Naive thymus-derived CD8-positive, alpha-beta T cell (primary cell): ENCODE measurements around the gene PKD1L1. TPM values are rescaled to one million over a fixed set of nuclear protein-coding genes. Genes with fewer than 3 reads are reported as not detected.

Experiments
- ATAC-seq, 2 donors: fragments of 150-1000 bp; cut with Tn5 transposase in 1 of 2; sonication (Bioruptor Pico), chemical (Tn5 transposase) in 1 of 2; 1 replicate in 1 of 2; 2 replicates in 1 of 2; pipeline ENCODE4 v1.10.0; 2021; ENCODE audit warnings: mild to moderate bottlenecking in 2 of 2, moderate library complexity in 2 of 2
- POLR2A ChIA-PET: fragments of 350-600 bp; sonication (Branson Sonifier 250); formaldehyde crosslinking; loops from one replicate; lab custom pipeline; 2021; ENCODE audit warnings: antibody characterized with exemption; lab: Charles Lee
- DNase-seq, 10 donors: peaks; one replicate each; pipeline versions ENCODE4 v3.0.0 to v3.0.0-alpha.2; 2020 to 2022
- H3K27ac Mint-ChIP-seq, 10 donors: one replicate each; pipeline ENCODE4 v1.8.0; 2020 to 2022; ENCODE audit warnings: mild to moderate bottlenecking in 10 of 10, mixed read lengths in 10 of 10, moderate library complexity in 4 of 10, inconsistent platforms in 1 of 10
- H3K27me3 Mint-ChIP-seq, 5 donors: one replicate each; pipeline ENCODE4 v1.8.0; 2021 to 2022; ENCODE audit warnings: mixed read lengths in 5 of 5
- H3K36me3 Mint-ChIP-seq, 3 donors: one replicate each; pipeline ENCODE4 v1.8.0; 2020 to 2022; ENCODE audit warnings: mixed read lengths in 3 of 3, mild to moderate bottlenecking in 2 of 3, inconsistent platforms in 1 of 3
- H3K4me1 Mint-ChIP-seq, 4 donors: one replicate each; pipeline ENCODE4 v1.8.0; 2021 to 2022; ENCODE audit warnings: mixed read lengths in 4 of 4
- H3K4me3 Mint-ChIP-seq, 10 donors: one replicate each; pipeline ENCODE4 v1.8.0; 2020 to 2022; ENCODE audit warnings: mild to moderate bottlenecking in 10 of 10, mixed read lengths in 10 of 10, moderate library complexity in 6 of 10, inconsistent platforms in 1 of 10
- H3K9me3 Mint-ChIP-seq, 9 donors: one replicate each; pipeline ENCODE4 v1.8.0; 2020 to 2022; ENCODE audit warnings: mixed read lengths in 9 of 9, mild to moderate bottlenecking in 3 of 9, inconsistent platforms in 1 of 9, moderate library complexity in 1 of 9
- polyA plus RNA-seq, 3 donors: library from polyadenylated mRNA; unstranded; fragments of 300-500 nt; fragmentation: Illumina TruSeq; gene quantifications; one replicate each; pipeline ENCODE4 v1.2.3, GENCODE V29; 2021
- total RNA-seq, 8 experiments: library from RNA in 2 of 8; stranded (reverse) in 2 of 8; gene quantifications; one replicate each; pipeline ENCODE4 v1.2.3 and lab custom pipeline; 2021 to 2026

Gene PKD1L1
- total and polyA plus RNA-seq, 5 experiments from 2014 or later: 0.07 to 0.78 (median 0.37) TPM; not detected in 1

DNA sequence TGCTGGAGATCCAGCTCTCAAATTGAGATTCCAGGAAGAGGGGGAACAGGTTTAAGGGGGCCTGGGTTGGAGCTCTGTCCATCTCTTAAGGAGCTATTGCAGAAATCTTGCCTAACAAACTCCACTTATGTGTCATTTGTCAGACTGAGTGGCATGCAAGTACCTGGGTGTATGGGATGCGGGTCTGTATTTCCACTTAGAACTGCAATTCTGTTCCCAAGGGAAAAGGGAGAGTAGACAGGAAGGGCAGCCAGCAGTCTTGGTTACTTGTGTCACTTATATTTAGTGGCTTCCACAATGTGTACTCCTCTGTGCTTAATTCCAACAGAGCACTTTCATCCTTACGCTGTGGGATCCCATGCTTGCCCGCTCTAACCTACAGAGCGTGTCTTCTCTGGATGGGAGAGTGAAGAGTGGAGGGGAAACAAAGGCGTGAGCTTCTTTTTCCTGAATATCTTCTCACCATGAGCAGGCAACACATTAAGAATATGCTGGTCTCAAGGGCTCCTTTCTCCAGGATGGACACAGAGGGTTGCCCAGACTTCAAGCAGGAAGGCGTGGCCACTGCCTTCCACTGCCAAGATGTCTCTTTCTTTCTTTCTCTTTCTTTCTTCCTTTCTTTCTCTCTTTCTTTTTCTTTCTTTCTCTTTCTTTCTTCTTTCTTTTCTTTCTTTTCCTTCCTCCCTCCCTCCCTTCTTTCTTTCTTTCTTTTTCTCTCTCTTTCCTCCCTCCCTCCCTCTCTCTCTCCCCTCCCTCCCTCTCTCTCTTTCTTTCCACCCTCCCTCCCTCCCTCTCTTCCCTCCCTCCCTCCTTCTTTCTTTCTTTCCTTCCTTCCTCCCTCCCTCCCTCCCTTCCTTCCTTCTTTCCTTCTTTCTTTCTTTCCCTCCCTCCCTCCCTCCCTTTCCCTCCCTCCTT, 212.6 kb downstream of the PKD1L1 start:
- no peak for ATAC-seq
- DNase-seq: no peak
- Mint-ChIP-seq H3K36me3 (no peaks in the 10 kb centered on the region), H3K9me3 (no peaks in the 10 kb centered on the region), H3K27me3 (peaks cover 7 to 31% (median 22%) of the 10 kb centered on the region in 5 donors), H3K27ac (no peak overlapping the region), H3K4me1 (peaks cover 0 to 11% (median under 1%) of the 10 kb centered on the region in 4 donors), H3K4me3 (no peak overlapping the region)
- POLR2A ChIA-PET: no interaction called here

DNA sequence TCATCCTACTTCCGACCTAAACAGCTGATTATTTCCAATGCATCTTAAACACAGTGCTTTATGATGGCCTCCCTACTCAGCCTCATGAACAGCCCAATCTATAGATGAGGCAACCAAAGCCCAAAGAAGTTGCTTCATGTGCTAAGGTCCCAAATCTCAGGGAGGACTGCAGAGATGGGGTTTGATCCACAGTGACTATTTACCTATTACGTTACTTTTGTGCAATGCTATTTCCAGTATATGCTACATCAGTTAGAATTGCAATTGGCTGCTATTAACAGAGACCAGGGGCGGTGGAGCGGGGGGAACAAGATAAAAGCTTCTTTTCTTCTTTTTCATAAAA, 213.3 kb downstream of the PKD1L1 start:
- DNase-seq (no peak), ATAC-seq (no peak)
- H3K36me3 Mint-ChIP-seq: no peaks in the 10 kb centered on the region
- no peaks in the 10 kb centered on the region for H3K9me3 Mint-ChIP-seq
- no peak overlapping the region for H3K4me3 Mint-ChIP-seq
- peaks cover 7 to 31% (median 20%) of the 10 kb centered on the region in 5 donors for H3K27me3 Mint-ChIP-seq
- H3K4me1 Mint-ChIP-seq: peaks cover 0 to 11% (median under 1%) of the 10 kb centered on the region in 4 donors
- POLR2A ChIA-PET: no interaction called here
- H3K27ac Mint-ChIP-seq: no peak overlapping the region

GRCh38 chr7:47734287-47734948, 213.8 kb downstream of the PKD1L1 start:
- Mint-ChIP-seq H3K4me3 (no peak overlapping the region), H3K9me3 (no peaks in the 10 kb centered on the region)
- ATAC-seq: no peak

GRCh38 chr7:47730142-47730541, 218.1 kb downstream of the PKD1L1 start:
- Mint-ChIP-seq H3K9me3 (no peaks in the 10 kb centered on the region), H3K27ac (no peak overlapping the region), H3K27me3 (peaks cover 3 to 11% (median 6%) of the 10 kb centered on the region in 5 donors), H3K4me3 (no peak overlapping the region), H3K36me3 (no peaks in the 10 kb centered on the region), H3K4me1 (peaks cover 0 to 17% (median 0%) of the 10 kb centered on the region in 4 donors)
- no peak for ATAC-seq
- no peak for DNase-seq
- POLR2A ChIA-PET: no interaction called here

More at GRCh38 chr7:47734287-47734948, 213.8 kb downstream of the PKD1L1 start:
- POLR2A ChIA-PET: no interaction called here
- Mint-ChIP-seq H3K27me3 (peaks cover 7 to 31% (median 20%) of the 10 kb centered on the region in 5 donors), H3K27ac (no peak overlapping the region), H3K4me1 (peaks cover 0 to 11% (median under 1%) of the 10 kb centered on the region in 4 donors), H3K36me3 (no peaks in the 10 kb centered on the region)
- DNase-seq: no peak

GRCh38 chr7:47726047-47726726, 222.1 kb downstream of the PKD1L1 start:
- Mint-ChIP-seq H3K36me3 (no peaks in the 10 kb centered on the region), H3K27me3 (peaks cover 0 to 2% (median 0%) of the 10 kb centered on the region in 5 donors), H3K4me3 (peak overlapping the region in 1 of 10 donors; percentile 11), H3K27ac (peak overlapping the region in 1 of 10 donors; percentile 0), H3K9me3 (no peaks in the 10 kb centered on the region), H3K4me1 (peaks cover 0 to 33% (median 0%) of the 10 kb centered on the region in 4 donors)
- ATAC-seq (no peak), DNase-seq (no peak)
- POLR2A ChIA-PET: no interaction called here

DNA sequence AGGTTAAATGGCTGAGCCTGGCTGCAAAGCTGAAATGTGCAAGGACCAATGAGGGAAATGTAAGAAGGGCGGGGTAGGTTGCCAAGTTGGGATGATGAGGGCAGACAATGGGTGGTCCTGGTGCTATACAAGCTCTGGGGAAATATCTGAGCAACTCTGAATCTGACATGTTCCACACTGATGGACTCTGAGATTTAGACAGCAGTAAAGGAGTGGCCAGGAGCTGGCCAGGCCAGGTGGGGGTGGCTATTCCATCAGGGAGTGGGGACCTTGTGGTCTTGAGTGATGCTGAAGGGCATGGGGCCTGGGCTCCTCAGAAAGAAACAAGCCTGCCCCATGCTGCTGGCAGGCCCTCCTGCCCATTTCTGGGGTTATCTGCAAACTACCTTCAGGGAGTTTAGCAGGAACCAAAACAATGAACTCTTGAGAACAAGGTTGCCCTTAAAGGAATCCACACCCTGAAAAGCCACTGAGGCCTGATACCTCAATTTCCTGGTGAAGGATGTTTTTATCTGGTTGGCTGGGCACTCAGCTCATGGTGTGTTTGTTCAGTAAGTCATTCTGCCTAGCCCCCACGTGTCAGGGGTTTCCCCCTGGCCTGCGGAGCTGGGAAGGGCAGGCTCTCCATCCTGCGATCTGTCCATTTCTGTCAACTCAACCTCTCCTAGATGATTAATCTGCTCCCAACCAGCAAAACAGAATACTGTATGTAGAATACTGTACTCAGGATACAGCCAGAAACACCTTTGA, 223.1 kb downstream of the PKD1L1 start:
- no peaks in the 10 kb centered on the region for H3K36me3 Mint-ChIP-seq
- peaks cover 0 to 42% (median 0%) of the 10 kb centered on the region in 4 donors for H3K4me1 Mint-ChIP-seq
- peak overlapping the region in 2 of 10 donors; percentile 0 to 11 for H3K27ac Mint-ChIP-seq
- peak overlapping the region in 1 of 10 donors; percentile 6 for H3K4me3 Mint-ChIP-seq
- ATAC-seq (peak in 1 of 2 donors; percentile 44), DNase-seq (peak in 1 of 10 donors; percentile 30)
- POLR2A ChIA-PET: no interaction called here
- H3K9me3 Mint-ChIP-seq: no peaks in the 10 kb centered on the region
- peaks cover 0 to 2% (median 0%) of the 10 kb centered on the region in 5 donors for H3K27me3 Mint-ChIP-seq

Other genes starting within 250 kb of the PKD1L1 start
- 10 to 100 TPM; 74.2 to 78.8 TPM for gene HUS1, start 31.1 kb upstream of the PKD1L1 start, total RNA-seq
- 10 to 100 TPM; 26.9 to 36.8 (median 32.5) TPM for gene HUS1, start 31.1 kb upstream of the PKD1L1 start, polyA plus RNA-seq
- gene SUN3, start 80.6 kb upstream of the PKD1L1 start, total RNA-seq: not detected
- gene SUN3, start 80.6 kb upstream of the PKD1L1 start, polyA plus RNA-seq: 1 to 10 TPM in 2 of 3 donors, under 1 TPM in 1; 0.60 to 2.3 (median 1.0) TPM
- not detected for gene C7orf57, start 87.1 kb upstream of the PKD1L1 start, total RNA-seq
- under 1 TPM in 2 of 3 donors, not detected in 1; 0.07 to 0.13 TPM for gene C7orf57, start 87.1 kb upstream of the PKD1L1 start, polyA plus RNA-seq
- 10 to 100 TPM; 37.2 to 38.0 TPM for gene UPP1, start 140.8 kb upstream of the PKD1L1 start, total RNA-seq
- 10 to 100 TPM; 67.3 to 68.7 (median 68.6) TPM for gene UPP1, start 140.8 kb upstream of the PKD1L1 start, polyA plus RNA-seq
- gene ABCA13, start 223.0 kb upstream of the PKD1L1 start, total RNA-seq: not detected
- not detected for gene ABCA13, start 223.0 kb upstream of the PKD1L1 start, polyA plus RNA-seq